ENCODE results near the gene IQCE.
"Not testable (repeated sequence)": the region's sequence is repeated elsewhere in the genome, so short reads cannot be mapped to it uniquely, and the experiment has no call there.

DNA sequence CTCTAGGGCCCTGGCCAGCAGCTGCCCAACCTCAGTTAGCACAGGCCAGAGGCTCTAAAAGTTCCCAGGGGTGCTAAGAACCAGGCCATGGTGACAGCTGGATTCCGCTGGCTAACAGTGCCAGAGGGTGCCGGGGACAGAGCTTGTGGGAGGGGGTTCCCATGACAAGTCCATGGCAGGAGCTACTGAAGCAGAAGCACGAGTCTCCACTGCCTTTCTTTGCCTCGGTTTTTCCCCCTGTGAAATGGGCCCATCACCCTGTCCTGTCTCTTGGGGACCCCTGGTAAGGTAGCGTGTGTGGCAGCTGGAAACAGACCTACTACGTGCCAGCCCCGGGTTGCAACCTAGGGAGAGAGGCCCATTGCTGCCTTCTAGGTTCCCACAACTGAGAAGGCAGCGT, 26.0 kb upstream of the IQCE start:
- TF ChIP-seq, protein P1, sequence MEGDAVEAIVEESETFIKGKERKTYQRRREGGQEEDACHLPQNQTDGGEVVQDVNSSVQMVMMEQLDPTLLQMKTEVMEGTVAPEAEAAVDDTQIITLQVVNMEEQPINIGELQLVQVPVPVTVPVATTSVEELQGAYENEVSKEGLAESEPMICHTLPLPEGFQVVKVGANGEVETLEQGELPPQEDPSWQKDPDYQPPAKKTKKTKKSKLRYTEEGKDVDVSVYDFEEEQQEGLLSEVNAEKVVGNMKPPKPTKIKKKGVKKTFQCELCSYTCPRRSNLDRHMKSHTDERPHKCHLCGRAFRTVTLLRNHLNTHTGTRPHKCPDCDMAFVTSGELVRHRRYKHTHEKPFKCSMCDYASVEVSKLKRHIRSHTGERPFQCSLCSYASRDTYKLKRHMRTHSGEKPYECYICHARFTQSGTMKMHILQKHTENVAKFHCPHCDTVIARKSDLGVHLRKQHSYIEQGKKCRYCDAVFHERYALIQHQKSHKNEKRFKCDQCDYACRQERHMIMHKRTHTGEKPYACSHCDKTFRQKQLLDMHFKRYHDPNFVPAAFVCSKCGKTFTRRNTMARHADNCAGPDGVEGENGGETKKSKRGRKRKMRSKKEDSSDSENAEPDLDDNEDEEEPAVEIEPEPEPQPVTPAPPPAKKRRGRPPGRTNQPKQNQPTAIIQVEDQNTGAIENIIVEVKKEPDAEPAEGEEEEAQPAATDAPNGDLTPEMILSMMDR (IDR thresholded peaks at IDR 0.05; ENCODE audit: low read depth, low read length, poor library complexity, severe bottlenecking), result not testable (repeated sequence)
- TF ChIP-seq EZH2phosphoT487 (IDR thresholded peaks at IDR 0.05; ENCODE audit: borderline replicate concordance, low read length), result not testable (repeated sequence)

All from DOHH2 (cell line).